WTC11 (cell line): ENCODE measurements around the gene NECTIN1.
A peak's percentile ranks its signal among the peaks of the same experiment; 100 is the strongest.

Experiments used
- AFF4 ChIP-seq: sonication (generic); formaldehyde crosslinking; IDR thresholded peaks from 2 replicates; pipeline ENCODE4 v1.8.1; 2023; ENCODE audit warnings: mild to moderate bottlenecking, missing genetic modification reagents, borderline replicate concordance
- ATF1 ChIP-seq: sonication (generic); formaldehyde crosslinking; IDR thresholded peaks from 2 replicates; pipeline ENCODE4 v1.8.1; 2023; ENCODE audit warnings: mild to moderate bottlenecking, moderate library complexity, missing genetic modification reagents
- CREM ChIP-seq: sonication (generic); formaldehyde crosslinking; IDR thresholded peaks from 2 replicates; pipeline ENCODE4 v1.8.1; 2022; ENCODE audit warnings: mild to moderate bottlenecking, missing genetic modification reagents, moderate library complexity
- CTCF ChIP-seq: fragments of 200-600 bp; IDR thresholded peaks from 2 replicates; pipeline ENCODE4 v1.8.0; 2022; ENCODE audit warnings: antibody characterized with exemption
- FOXK1 ChIP-seq: sonication (generic); formaldehyde crosslinking; IDR thresholded peaks from 2 replicates; pipeline ENCODE4 v1.8.0; 2022; ENCODE audit warnings: mild to moderate bottlenecking, moderate library complexity, missing genetic modification reagents
- MAX ChIP-seq: sonication (generic); formaldehyde crosslinking; IDR thresholded peaks from 2 replicates; pipeline ENCODE4 v1.8.0; 2022; ENCODE audit warnings: mild to moderate bottlenecking, missing genetic modification reagents
- TEAD4 ChIP-seq: sonication (generic); formaldehyde crosslinking; IDR thresholded peaks from 2 replicates; pipeline ENCODE4 v1.8.0; 2022; ENCODE audit warnings: mild to moderate bottlenecking, missing genetic modification reagents
- ZBTB21 ChIP-seq: sonication (generic); formaldehyde crosslinking; IDR thresholded peaks from 2 replicates; pipeline ENCODE4 v1.8.1; 2023; ENCODE audit warnings: mild to moderate bottlenecking, missing genetic modification reagents, borderline replicate concordance
- ZNF317 ChIP-seq: sonication (generic); formaldehyde crosslinking; IDR thresholded peaks from 2 replicates; pipeline ENCODE4 v1.8.1; 2023; ENCODE audit warnings: low read depth, mild to moderate bottlenecking, moderate library complexity, missing genetic modification reagents, borderline replicate concordance
- TF ChIP-seq, protein P1 (sequence below): sonication (generic); formaldehyde crosslinking; IDR thresholded peaks from 2 replicates; pipeline ENCODE4 v1.8.1; 2023; ENCODE audit warnings: mild to moderate bottlenecking, missing genetic modification reagents, moderate library complexity
- TF ChIP-seq, protein P2 (sequence below): sonication (generic); formaldehyde crosslinking; IDR thresholded peaks from 2 replicates; pipeline ENCODE4 v1.8.1; 2022; ENCODE audit warnings: mild to moderate bottlenecking, missing genetic modification reagents, moderate library complexity, borderline replicate concordance

GRCh38 chr11:119741369-119742262 is 12.6 kb upstream of the NECTIN1 start:
- TF ChIP-seq AFF4 (no peak), ZBTB21 (CRISPR knock-in tag) (no peak), CTCF (peak; percentile 88), ZNF317 (CRISPR knock-in tag) (no peak), FOXK1 (CRISPR knock-in tag) (no peak), MAX (CRISPR knock-in tag) (no peak), CREM (CRISPR knock-in tag) (no peak), TEAD4 (CRISPR knock-in tag) (no peak), ATF1 (CRISPR knock-in tag) (no peak)
- TF ChIP-seq, protein P1, sequence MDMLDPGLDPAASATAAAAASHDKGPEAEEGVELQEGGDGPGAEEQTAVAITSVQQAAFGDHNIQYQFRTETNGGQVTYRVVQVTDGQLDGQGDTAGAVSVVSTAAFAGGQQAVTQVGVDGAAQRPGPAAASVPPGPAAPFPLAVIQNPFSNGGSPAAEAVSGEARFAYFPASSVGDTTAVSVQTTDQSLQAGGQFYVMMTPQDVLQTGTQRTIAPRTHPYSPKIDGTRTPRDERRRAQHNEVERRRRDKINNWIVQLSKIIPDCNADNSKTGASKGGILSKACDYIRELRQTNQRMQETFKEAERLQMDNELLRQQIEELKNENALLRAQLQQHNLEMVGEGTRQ (CRISPR knock-in tag), result no peak
- TF ChIP-seq, protein P2, sequence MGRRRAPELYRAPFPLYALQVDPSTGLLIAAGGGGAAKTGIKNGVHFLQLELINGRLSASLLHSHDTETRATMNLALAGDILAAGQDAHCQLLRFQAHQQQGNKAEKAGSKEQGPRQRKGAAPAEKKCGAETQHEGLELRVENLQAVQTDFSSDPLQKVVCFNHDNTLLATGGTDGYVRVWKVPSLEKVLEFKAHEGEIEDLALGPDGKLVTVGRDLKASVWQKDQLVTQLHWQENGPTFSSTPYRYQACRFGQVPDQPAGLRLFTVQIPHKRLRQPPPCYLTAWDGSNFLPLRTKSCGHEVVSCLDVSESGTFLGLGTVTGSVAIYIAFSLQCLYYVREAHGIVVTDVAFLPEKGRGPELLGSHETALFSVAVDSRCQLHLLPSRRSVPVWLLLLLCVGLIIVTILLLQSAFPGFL (CRISPR knock-in tag), result no peak
